Measurements from ENCODE around the gene KCNRG.
A peak's percentile ranks its signal among the peaks of the same experiment; 100 is the strongest.
"Not testable (repeated sequence)": the region's sequence is repeated elsewhere in the genome, so short reads cannot be mapped to it uniquely, and the experiment has no call there.

Gene KCNRG, protein sequence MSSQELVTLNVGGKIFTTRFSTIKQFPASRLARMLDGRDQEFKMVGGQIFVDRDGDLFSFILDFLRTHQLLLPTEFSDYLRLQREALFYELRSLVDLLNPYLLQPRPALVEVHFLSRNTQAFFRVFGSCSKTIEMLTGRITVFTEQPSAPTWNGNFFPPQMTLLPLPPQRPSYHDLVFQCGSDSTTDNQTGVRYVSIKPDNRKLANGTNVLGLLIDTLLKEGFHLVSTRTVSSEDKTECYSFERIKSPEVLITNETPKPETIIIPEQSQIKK

GRCh38 chr13:50015258-50015657 is at the start of gene KCNRG:
TSS of gene KCNRG (plus strand) at chr13:50015444. CDS start at chr13:50015494, 50 bp downstream.
- DNase-seq = no peak

DNA sequence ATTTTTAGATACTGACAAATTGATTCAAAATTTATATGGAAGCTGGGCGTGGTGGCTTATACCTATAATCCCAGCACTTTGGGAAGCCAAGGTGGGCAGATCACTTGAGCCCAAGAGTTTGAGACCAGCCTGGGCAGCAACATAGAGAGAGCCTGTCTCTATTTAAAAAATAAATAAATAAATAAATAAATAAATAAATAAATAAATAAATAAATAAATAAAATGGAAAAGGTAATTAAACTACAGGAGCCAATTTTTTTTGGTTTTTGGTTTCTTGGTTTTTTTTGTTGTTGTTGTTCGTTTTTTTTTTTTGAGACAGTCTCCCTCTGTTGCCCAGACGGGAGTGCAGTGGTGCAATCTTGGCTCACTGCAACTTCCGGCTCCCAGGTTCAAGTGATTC is 47.8 kb upstream of the KCNRG start:
- DNase-seq = no peak

DNA sequence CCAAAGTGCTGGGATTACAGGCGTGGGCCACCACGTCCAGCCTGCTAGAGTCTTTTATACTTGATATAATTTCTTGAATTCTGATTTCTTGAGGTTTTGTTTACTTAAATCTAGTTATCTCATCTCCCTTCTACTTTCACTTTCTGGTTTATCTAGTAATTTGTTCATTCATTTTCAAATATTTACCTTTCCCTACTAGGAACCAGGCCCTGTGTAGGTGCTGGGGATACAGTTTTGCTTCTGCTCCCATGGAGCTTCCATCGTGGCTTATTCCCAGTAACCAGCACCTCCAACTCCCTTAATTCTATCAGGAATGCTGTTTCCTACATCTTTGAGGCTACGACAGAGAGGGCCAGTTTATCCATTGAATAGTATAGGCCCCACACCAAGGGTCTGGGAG is 42.5 kb upstream of the KCNRG start:
- no peak for DNase-seq

GRCh38 chr13:49975826-49976225 is 39.4 kb upstream of the KCNRG start:
- DNase-seq = no peak

- peak; percentile 72 for DNase-seq
Observed at GRCh38 chr13:49976314-49977258, 38.7 kb upstream of the KCNRG start.

- DNase-seq = peak; percentile 36
Observed at GRCh38 chr13:49977992-49978391, 37.3 kb upstream of the KCNRG start.

GRCh38 chr13:49980266-49980665 is 35.0 kb upstream of the KCNRG start:
- DNase-seq = peak; percentile 83

DNA sequence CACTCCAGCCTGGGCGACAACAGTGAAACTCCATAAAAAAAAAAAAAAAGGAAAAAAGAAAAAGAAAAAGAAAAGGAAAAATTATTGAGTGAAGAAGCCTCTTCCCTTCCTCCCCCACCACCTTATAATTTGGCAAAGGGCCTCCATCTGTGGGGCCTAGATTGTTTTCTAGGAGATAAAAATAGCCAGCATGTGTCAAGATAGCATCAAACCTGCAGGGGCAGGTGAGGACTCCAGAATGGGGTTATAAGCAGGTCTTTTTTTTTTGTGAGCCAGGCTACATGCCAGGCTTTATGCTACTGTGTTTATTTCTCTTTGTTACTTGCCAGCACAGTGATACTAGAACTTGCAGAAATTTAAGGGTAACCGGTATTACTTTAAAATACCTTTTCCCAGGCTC is 30.1 kb upstream of the KCNRG start:
- no peak for DNase-seq

- no peak for DNase-seq
Observed at GRCh38 chr13:49986471-49986870, 28.8 kb upstream of the KCNRG start.

DNA sequence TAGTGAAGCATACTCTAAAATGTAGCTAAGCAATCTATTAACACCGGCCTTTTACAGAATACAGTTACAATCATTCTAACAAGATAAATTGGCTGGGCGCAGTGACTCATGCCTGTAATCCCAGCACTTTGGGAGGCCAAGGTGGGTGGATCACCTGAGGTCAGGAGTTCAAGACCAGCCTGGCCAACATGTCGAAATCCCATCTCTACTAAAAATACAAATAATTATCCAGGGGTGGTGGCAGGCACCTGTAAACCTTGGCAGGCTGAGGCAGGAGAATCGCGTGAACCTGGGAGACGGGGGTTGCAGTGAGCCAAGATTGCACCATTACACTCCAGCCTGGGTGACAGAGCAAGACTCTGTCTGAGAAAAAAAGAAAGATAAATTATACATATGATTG is 24.6 kb upstream of the KCNRG start:
- not testable (repeated sequence) for DNase-seq

DNA sequence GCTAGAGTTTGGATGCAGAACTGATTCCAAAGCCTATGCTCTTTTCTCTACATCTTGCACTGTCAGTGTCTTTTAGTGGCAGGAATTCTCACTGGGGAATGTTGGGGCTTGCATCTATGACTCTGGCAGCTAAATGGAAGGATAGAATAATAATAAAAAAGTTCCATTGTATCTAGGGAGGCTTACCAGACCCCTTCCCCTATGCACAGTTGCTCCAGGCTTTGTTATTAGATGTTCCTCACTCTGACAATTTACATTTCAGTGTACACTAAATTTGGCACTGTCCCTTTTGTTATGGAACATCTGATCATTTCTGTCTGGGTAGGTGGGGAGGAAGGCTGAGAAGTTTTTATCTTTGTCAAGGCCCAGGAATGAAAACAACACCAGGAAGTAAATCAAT is 22.1 kb upstream of the KCNRG start:
- no peak for DNase-seq

DNA sequence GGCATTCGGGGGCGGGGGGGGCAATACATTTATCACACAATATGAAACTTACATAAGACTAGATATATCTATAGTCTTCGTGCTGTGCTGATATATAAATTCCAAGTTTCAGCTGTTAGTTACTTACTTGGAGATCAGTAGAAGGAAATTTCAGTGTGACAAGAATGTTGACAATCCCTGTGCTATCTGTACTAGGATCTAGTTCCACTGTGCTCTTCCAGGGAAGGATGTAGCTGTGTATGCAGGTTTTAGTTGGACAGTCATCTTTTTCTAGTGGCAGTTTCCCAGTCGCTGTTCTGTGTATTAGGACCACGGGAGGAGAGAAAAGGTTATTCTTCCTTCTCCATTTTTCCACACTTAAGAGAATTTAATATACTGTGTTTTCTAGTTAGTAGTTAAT is 21.6 kb upstream of the KCNRG start:
- DNase-seq = no peak

GRCh38 chr13:49995625-49996101 is 19.6 kb upstream of the KCNRG start:
- peak; percentile 72 for DNase-seq

GRCh38 chr13:49996161-49996915 is 18.9 kb upstream of the KCNRG start:
- DNase-seq = peak; percentile 95

DNA sequence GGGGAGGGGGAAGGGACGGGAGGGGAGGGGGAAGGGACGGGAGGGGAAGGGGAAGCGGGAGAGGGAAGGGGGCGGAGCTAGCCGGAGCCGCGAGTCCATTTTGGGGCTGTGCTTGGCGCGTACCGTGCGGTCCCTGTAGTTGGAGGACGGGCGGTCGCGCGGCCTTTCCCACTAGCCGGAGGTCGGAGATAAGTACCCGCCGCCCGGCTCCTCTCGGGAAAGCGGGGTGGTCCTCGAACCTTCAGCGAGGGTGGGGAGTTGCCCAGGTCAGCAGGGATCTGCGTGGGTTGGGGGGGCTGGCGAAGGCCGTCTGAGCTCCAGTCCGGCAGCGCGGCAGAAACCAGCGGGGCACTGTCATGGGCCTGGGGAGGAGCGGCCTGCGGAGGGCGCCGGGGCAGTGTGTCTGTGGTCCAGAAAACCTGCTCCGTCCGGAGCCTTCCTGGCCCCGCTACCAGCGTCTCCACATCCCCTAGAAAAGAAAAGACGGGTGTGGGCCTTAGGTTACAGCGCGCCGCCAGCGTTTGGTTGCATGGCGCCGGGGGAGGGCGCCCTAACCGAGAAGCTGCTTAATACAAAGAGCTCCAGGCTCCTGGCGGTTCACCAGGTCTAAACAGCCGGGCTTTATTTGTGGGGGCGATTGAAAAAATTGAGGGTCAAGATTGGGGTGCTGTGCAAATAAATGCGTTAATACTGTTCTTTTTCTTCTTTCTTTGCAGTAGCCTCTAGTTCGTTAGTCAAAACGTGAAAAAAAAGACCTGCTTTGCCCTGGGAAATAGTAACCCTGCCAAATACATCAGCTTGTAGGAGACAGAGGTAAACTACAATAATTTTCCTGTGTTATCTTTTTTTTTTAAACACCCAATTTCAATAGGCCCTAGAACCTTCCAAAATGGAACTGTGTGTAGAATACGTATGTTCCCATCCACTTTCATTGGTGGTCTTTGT is 18.0 kb upstream of the KCNRG start, which contains the start of gene TRIM13:
TRIM13 (plus strand) TSS at position 92 of the 945 bp plus-strand sequence. CDS start 14,899 bp downstream, outside the sequence.
- peak; percentile 92 for DNase-seq

GRCh38 chr13:49997955-49998354 is 17.3 kb upstream of the KCNRG start:
- no peak for DNase-seq

GRCh38 chr13:49998714-49999624 is 16.3 kb upstream of the KCNRG start:
- no peak for DNase-seq

DNA sequence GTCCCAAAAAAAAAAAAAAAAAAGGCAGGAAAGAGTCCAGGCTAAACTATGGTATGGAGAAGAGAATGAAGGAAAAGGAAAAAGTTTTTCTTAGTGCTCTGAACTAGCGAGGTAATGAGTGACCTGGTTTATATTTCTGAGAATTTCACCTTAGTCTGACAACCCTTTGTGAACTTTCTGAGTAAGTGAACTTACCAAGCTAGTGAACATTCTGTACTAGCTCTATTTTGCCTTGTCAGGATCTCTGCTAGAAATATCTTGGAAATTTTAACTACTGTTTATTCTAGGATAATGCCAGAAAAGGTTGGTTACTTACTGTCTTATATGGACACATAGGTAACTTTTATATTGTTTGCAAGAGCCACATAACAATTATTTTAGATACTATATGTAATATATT is 14.0 kb upstream of the KCNRG start:
- DNase-seq = no peak

DNA sequence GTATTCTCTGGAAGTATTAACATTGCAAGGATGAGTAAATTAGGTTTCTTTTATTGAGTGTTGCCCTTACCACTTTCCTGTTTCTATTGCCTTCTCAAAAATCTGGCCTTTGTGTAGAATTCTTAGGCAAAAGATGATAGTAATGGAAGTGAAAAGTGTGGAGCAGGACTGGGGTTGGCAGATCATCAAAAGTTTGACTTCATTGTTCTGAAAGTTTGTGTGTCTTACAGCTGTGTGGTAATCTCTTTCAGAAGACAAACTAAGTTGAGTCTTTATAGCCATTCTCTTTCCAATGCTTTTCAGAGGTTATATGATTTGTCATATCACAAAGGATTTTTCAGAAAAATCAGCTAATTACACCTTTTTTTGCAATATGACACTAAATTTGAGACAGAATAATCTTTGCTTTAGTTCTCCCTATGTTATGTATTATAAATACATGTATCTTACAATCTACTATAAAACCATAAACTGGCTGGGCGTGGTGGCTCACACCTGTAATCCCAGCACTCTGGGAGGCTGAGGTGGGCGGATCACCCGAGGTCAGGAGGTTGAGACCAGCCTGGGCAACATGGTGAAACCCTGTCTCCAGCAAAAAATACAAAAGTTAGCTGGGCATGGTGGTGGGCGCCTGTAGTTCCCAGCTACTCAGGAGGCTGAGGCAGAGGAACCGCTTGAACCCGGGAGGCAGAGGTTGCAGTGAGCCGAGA is 8.7 kb upstream of the KCNRG start:
- no peak for DNase-seq

DNA sequence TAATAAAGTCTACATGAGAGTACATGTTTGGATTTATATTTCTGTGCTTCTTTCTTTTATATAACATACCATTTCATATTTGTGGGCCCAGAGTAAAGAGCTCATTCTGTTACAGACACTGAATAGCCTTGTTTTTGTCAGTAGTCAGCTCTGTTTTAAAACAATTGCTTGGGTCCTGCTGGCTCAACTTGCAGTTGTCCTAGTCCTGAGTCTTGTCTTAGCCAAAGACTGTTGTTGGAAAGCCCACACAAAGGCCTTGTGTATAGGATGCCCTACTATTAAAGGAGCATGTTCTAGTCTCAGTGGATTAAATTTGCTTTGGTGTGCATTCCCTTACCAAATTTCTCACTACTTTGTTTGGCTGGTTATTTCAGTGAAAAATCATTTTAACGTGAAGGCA is 3.8 kb upstream of the KCNRG start:
- DNase-seq = no peak
